IMR-90 (cell line): ENCODE data around the gene RNF148. TPM values are rescaled to one million over a fixed set of nuclear protein-coding genes. Genes with fewer than 3 reads are reported as not detected.

Source experiments
- ATAC-seq: fragments of 200-7000 bp; cut with Tn5 transposase; 2 replicates; pipeline ENCODE4 v1.9.1; 2020; ENCODE audit warnings: low read depth, mild to moderate bottlenecking, moderate library complexity
- BruUV-seq: library from RNA; stranded (reverse); fragments of 400-500 nt; replicated peaks from 2 replicates; lab custom pipeline; 2021; lab: Mats Ljungman, UMichigan
- CTCF ChIA-PET: fragments of 300-600 bp; formaldehyde crosslinking; extraction: SDS; loops from one replicate; lab custom pipeline; 2021; ENCODE audit warnings: antibody characterized with exemption; lab: Yijun Ruan, JAX
- POLR2A ChIA-PET: fragments of 300-600 bp; sonication (Branson Sonifier 250); formaldehyde crosslinking; loops from one replicate; lab custom pipeline; 2022; ENCODE audit warnings: antibody characterized with exemption; ENCODE audit not compliant: unreplicated experiment; lab: Charles Lee
- DNase-seq: peaks from one replicate; pipeline ENCODE4 v3.0.0; 2013
- H2AFZ ChIP-seq: replicated peaks from 2 replicates; pipeline ENCODE3; 2013; ENCODE audit warnings: low read length, mild to moderate bottlenecking; ENCODE audit not compliant: poor library complexity
- H2AK5ac ChIP-seq: 2 replicates; pipeline ENCODE4 v1.6.1; 2013; ENCODE audit warnings: low read depth, low read length, inconsistent platforms
- H2AK9ac ChIP-seq: replicated peaks from 2 replicates; pipeline ENCODE3; 2013; ENCODE audit warnings: mild to moderate bottlenecking, low read depth, low read length, moderate library complexity; ENCODE audit not compliant: poor library complexity
- H2BK120ac ChIP-seq: 2 replicates; pipeline ENCODE4 v1.6.1; 2013; ENCODE audit warnings: low read depth, low read length, inconsistent platforms
- H2BK15ac ChIP-seq: 3 replicates; pipeline ENCODE4 v1.6.1; 2013; ENCODE audit warnings: low read depth, low read length, inconsistent platforms
- H2BK20ac ChIP-seq: 2 replicates; pipeline ENCODE4 v1.6.1; 2013; ENCODE audit warnings: low read depth, mild to moderate bottlenecking, inconsistent platforms, low read length, moderate library complexity
- H2BK5ac ChIP-seq: 2 replicates; pipeline ENCODE4 v1.6.1; 2013; ENCODE audit warnings: mild to moderate bottlenecking, low read depth, low read length, inconsistent platforms; ENCODE audit not compliant: poor library complexity, severe bottlenecking
- H3K14ac ChIP-seq: replicated peaks from 2 replicates; pipeline ENCODE4 v1.6.1; 2013; ENCODE audit warnings: low read depth, low read length, inconsistent platforms
- H3K18ac ChIP-seq: 2 replicates; pipeline ENCODE4 v1.6.1; 2013; ENCODE audit warnings: low read depth, low read length, control low read depth
- H3K23ac ChIP-seq: 2 replicates; pipeline ENCODE4 v1.6.1; 2013; ENCODE audit warnings: low read depth, low read length, inconsistent platforms
- H3K27ac ChIP-seq: 2 replicates; pipeline ENCODE4 v1.5.1; 2013; ENCODE audit warnings: mild to moderate bottlenecking, control low read depth, low read length; ENCODE audit not compliant: insufficient read depth
- H3K27me3 ChIP-seq: 2 replicates; pipeline ENCODE4 v1.6.1; 2013; ENCODE audit warnings: low read length; ENCODE audit not compliant: control insufficient read depth, insufficient read depth
- H3K36me3 ChIP-seq: 2 replicates; pipeline ENCODE4 v1.6.1; 2013; ENCODE audit warnings: low read length, mixed read lengths; ENCODE audit not compliant: control insufficient read depth, insufficient read depth
- H3K4ac ChIP-seq: 2 replicates; pipeline ENCODE4 v1.6.1; 2013; ENCODE audit warnings: low read depth, low read length, inconsistent platforms
- H3K4me1 ChIP-seq: 2 replicates; pipeline ENCODE4 v1.6.1; 2013; ENCODE audit warnings: low read length, mixed read lengths; ENCODE audit not compliant: control insufficient read depth, insufficient read depth
- H3K4me2 ChIP-seq: 2 replicates; pipeline ENCODE4 v1.6.1; 2013; ENCODE audit warnings: low read depth, mild to moderate bottlenecking, control low read depth, low read length, moderate library complexity
- H3K4me3 ChIP-seq: 2 replicates; pipeline ENCODE4 v1.5.1; 2013; ENCODE audit warnings: low read depth, mild to moderate bottlenecking, control low read depth, low read length, moderate library complexity; ENCODE audit not compliant: insufficient read depth
- H3K56ac ChIP-seq: 2 replicates; pipeline ENCODE4 v1.6.1; 2013; ENCODE audit warnings: low read length, inconsistent platforms; ENCODE audit not compliant: insufficient read depth; ENCODE audit errors: extremely low read depth
- H3K79me1 ChIP-seq, 2 experiments: 2 replicates each; pipeline ENCODE4 v1.6.1; 2013; ENCODE audit warnings: low read length in 2 of 2, inconsistent platforms in 1 of 2, low read depth in 1 of 2
- H3K9ac ChIP-seq: 2 replicates; pipeline ENCODE4 v1.6.1; 2013; ENCODE audit warnings: low read depth, low read length, control low read depth
- H3K9me1 ChIP-seq: 2 replicates; pipeline ENCODE4 v1.6.1; 2013; ENCODE audit warnings: low read length, inconsistent platforms; ENCODE audit not compliant: insufficient read depth
- H3K9me3 ChIP-seq: 2 replicates; pipeline ENCODE4 v1.6.1; 2013; ENCODE audit warnings: low read length; ENCODE audit not compliant: control insufficient read depth, insufficient read depth
- H4K20me1 ChIP-seq: 2 replicates; pipeline ENCODE4 v1.6.1; 2013; ENCODE audit warnings: low read length, inconsistent platforms; ENCODE audit not compliant: insufficient read depth
- H4K5ac ChIP-seq: 2 replicates; pipeline ENCODE4 v1.6.1; 2013; ENCODE audit warnings: mild to moderate bottlenecking, low read depth, low read length, control low read depth
- H4K8ac ChIP-seq, 2 experiments: 2 replicates each; pipeline ENCODE4 v1.6.1; 2013; ENCODE audit warnings: low read depth in 2 of 2, low read length in 2 of 2, control low read depth in 1 of 2, inconsistent platforms in 1 of 2
- H4K91ac ChIP-seq: 2 replicates; pipeline ENCODE4 v1.6.1; 2013; ENCODE audit warnings: low read depth, low read length, inconsistent platforms; ENCODE audit not compliant: insufficient read depth
- BHLHE40 ChIP-seq: fragments of 150-350 bp; IDR thresholded peaks from 2 replicates; pipeline ENCODE4 v1.6.1; 2016; ENCODE audit warnings: mild to moderate bottlenecking, low read depth, low read length
- FOS ChIP-seq: fragments of 150-350 bp; IDR thresholded peaks from 2 replicates; pipeline ENCODE4 v1.6.1; 2016; ENCODE audit warnings: low read depth, low read length
- NFE2L2 ChIP-seq: fragments of 150-350 bp; IDR thresholded peaks from 2 replicates; pipeline ENCODE4 v1.6.1; 2016; ENCODE audit warnings: low read depth, mild to moderate bottlenecking, low read length
- SMC3 ChIP-seq: fragments of 150-350 bp; IDR thresholded peaks from 2 replicates; pipeline ENCODE4 v1.6.1; 2016; ENCODE audit warnings: low read depth, mild to moderate bottlenecking, antibody characterized with exemption, low read length, moderate library complexity
- dilution Hi-C: fragments of 300-500 bp; cut with HindIII; formaldehyde crosslinking; loops from one replicate; pipeline ENCODE4 v1.14.3; 2018; ENCODE audit warnings: low sequenced_read_pairs; ENCODE audit not compliant: unreplicated experiment
- in situ Hi-C: fragments of 300-500 bp; cut with MboI; formaldehyde crosslinking; loops from 3 replicates; pipeline ENCODE4 v1.14.3; 2019; ENCODE audit warnings: low sequenced_read_pairs, inconsistent platforms, mixed read lengths
- intact Hi-C: fragments of 100-400 bp; cut with micrococcal nuclease; formaldehyde crosslinking; loops from 2 replicates; pipeline ENCODE4 v1.10.0; 2022
- polyA plus RNA-seq, 3 experiments: library from polyadenylated mRNA; depleted of rRNA; stranded (reverse); fragments of >200 nt; gene quantifications; 2 replicates each; pipeline ENCODE4 v1.2.3, GENCODE V29; 2012; ENCODE audit warnings: low replicate concordance in 1 of 3
- total RNA-seq: library from RNA; depleted of rRNA; stranded (reverse); fragments of >200 nt; gene quantifications from 2 replicates; pipeline ENCODE4 v1.2.3, GENCODE V29; 2012

Gene RNF148
- total and polyA plus RNA-seq, 2 of the 4 experiments (the other 2 are of a cell fraction) = not detected

DNA sequence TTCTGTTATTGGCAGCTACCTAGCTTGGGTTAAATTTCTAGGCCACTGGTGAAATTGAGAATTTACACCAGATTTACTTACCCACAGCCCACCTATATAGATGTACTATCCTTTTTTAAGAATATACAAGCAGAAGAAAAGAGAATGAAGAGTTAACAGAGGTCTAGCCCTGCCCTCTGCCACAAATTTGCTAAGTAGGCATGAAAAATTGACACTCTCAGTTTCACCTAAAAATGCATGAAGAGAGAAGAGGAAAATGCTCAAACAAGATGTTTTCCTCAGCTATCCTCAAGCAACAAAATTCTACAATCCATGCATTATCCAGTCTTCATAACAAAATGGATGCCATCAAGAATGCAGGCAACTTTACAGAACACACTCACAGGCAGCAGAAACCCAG, 24.6 kb upstream of the RNF148 start:
- no peak overlapping the region for H2AK5ac ChIP-seq
- no peak overlapping the region for H3K18ac ChIP-seq
- no peak overlapping the region for H2BK5ac ChIP-seq
- no peak overlapping the region for H2BK120ac ChIP-seq
- dilution Hi-C loops (no loop called here), intact Hi-C loops (no loop called here), in situ Hi-C loops (no loop called here)
- no peaks in the 10 kb centered on the region; the same call in 1 of the 2 replicates for H3K9me3 ChIP-seq
- ChIA-PET POLR2A (no interaction called here), CTCF (no interaction called here)
- H3K9ac ChIP-seq = no peak overlapping the region
- H4K91ac ChIP-seq = no peak overlapping the region
- H3K4me2 ChIP-seq = no peak overlapping the region
- H2BK20ac ChIP-seq = no peak overlapping the region
- no peaks in the 10 kb centered on the region for H3K79me1 ChIP-seq
- H3K27me3 ChIP-seq = no peaks in the 10 kb centered on the region
- H3K14ac ChIP-seq = no peak overlapping the region
- no peak for ATAC-seq
- no peak for DNase-seq
- no peak overlapping the region for H2BK15ac ChIP-seq
- no peak overlapping the region for H4K5ac ChIP-seq
- H3K56ac ChIP-seq = no peak overlapping the region
- BruUV-seq = no TSS peak
- no peak overlapping the region for H3K4me3 ChIP-seq
- no peak overlapping the region for H2AK9ac ChIP-seq
- no peak overlapping the region for H3K27ac ChIP-seq
- no peaks in the 10 kb centered on the region for H3K36me3 ChIP-seq
- no peaks in the 10 kb centered on the region for H3K4me1 ChIP-seq
- no peak overlapping the region for H3K4ac ChIP-seq
- no peaks in the 10 kb centered on the region for H4K20me1 ChIP-seq
- H4K8ac ChIP-seq = no peak overlapping the region
- no peak overlapping the region for H2AFZ ChIP-seq
- no peaks in the 10 kb centered on the region for H3K9me1 ChIP-seq
- H3K23ac ChIP-seq = no peak overlapping the region
- no peak for TF ChIP-seq BHLHE40
- no peak for TF ChIP-seq SMC3
- no peak for TF ChIP-seq FOS
- TF ChIP-seq NFE2L2 = no peak
